GM21367 (cell line): ENCODE results near the gene GALR2.

Source experiments
- ATAC-seq: cut with Tn5 transposase; IDR thresholded peaks from one replicate; pipeline ENCODE4 v1.9.1; 2021; ENCODE audit not compliant: unreplicated experiment

GALR2 gene

GRCh38 chr17:76092526-76093413 is 18.2 kb downstream of the GALR2 start:
- ATAC-seq, result no peak

DNA sequence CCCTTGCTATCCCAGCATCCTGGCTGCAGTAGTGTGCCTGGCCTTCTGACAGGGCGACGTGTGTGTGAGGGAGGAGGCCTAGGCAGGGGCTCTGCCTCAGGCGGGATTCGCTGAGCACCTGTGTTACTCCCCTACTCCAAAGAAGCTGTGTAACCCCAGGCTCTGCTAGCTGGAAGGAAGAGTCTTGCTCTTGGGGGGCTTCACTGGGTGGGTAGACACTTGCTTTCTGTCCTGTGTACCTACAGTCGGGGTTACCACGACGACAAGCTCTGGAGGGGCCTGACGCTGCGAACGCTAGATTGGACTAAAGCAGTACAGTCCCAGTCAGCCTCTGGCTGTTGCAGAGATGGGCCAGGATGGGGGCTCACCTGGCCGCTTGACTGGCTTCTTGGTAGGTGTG is 19.5 kb downstream of the GALR2 start:
- ATAC-seq, result no peak

- ATAC-seq, result no peak
Observed at GRCh38 chr17:76095943-76096342, 21.4 kb downstream of the GALR2 start.

DNA sequence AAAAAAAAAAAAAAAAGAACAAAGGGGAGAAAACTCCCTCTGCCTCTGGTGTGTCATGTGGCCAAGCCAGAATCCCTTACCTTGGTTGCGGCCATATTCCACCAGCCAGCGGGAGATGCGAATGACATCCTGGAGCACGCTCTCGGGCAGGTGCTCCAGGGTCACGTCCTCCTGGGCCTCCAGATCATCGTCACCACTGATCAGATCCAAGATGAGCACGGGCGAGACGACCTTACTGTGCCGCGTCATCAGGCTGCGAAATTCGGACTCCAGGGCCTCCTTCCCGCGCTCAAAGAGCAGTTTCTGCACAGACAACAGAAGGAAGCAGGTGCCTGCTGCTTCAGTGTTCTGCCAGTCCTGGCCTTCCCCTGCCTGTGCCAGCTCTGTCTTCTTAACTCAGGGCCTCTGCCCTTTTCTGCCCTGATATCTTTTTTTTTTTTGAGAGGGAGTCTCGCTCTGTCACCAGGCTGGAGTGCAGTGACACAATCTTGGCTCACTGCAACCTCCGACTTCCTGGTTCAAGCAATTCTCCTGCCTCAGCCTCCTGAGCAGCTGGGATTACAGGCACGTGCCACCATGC is 23.2 kb downstream of the GALR2 start:
- ATAC-seq, result no peak

- no peak for ATAC-seq
Observed at GRCh38 chr17:76102944-76103273, 28.3 kb downstream of the GALR2 start.

- ATAC-seq, result peak; percentile 62
Observed at GRCh38 chr17:76103274-76104139, 28.9 kb downstream of the GALR2 start, which contains the start of gene EXOC7. Gene EXOC7, minus strand, starts transcription at chr17:76103787. Its CDS starts 95 bp downstream, at chr17:76103692.

DNA sequence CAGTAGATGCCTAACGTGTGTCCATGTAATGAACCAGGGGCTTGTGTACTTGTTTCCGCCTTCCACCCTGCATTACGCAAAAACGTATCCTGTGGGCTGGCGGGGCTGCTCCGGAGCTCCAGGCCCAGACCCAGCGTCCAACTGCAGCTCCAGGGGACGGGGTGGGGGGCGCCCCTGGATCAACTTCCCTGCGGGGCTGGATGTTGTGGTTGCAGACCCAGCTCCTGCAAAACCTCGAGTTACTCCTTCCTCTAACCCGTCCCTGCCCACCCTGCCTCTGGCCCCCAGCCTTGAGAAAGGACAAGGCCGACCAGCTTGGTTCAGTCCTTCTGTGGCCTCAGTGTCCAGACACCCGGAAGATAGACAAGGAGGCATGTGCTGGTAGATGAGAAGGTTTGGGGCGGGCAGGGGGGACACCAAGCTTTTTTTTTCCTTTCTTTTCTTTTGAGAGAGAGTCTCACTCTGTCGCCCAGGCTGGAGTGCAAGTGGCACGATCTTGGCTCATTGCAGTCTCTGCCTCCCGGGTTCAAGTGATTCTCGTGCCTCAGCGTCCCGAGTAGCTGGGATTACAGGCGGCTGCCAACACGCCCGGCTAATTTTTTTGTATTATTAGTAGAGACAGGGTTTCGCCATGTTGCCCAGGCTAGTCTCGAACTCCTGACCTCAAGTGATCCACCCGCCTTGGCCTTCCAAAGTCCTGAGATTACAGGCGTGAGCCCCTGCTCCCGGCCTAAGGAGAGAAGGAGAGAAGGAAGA is 29.7 kb downstream of the GALR2 start:
- ATAC-seq, result no peak

DNA sequence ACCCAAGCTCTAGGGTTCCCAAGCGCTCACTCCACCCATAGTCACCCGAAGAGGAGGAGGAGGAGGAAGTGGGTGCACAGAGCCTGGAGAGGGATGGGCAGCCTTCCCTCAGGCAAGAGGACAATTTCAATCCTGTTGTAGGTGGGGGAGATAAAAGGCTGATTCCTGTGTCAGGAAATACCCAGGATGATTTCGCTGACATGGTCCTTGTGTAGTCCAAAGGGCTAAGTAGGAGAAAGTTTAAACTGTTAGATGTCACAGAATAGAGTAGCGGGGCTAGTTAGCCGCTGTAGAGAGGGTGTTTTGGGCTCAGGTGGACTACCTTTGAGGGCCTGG is 30.3 kb downstream of the GALR2 start:
- ATAC-seq, result no peak

GRCh38 chr17:76106703-76107102 is 32.1 kb downstream of the GALR2 start:
- no peak for ATAC-seq

- no peak for ATAC-seq
Observed at GRCh38 chr17:76107509-76107908, 32.9 kb downstream of the GALR2 start.

DNA sequence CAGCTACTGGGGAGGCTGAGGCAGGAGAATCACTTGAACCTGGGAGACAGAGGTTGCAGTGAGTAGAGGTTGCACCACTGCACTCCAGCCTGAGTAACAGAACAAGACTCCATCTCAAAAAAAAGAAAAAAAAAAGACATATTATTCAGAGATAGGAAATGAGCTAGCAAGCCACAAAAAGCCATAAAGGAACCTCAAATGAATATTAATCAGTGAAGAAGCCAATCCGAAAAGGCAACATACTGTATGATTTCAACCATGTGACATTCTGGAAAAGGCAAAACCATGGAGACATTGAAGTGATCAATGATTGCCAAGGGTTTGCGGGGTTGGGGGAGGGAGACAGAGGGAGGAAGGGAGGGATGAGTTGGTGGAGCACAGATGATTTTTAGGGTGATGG is 37.4 kb downstream of the GALR2 start:
- no peak for ATAC-seq

DNA sequence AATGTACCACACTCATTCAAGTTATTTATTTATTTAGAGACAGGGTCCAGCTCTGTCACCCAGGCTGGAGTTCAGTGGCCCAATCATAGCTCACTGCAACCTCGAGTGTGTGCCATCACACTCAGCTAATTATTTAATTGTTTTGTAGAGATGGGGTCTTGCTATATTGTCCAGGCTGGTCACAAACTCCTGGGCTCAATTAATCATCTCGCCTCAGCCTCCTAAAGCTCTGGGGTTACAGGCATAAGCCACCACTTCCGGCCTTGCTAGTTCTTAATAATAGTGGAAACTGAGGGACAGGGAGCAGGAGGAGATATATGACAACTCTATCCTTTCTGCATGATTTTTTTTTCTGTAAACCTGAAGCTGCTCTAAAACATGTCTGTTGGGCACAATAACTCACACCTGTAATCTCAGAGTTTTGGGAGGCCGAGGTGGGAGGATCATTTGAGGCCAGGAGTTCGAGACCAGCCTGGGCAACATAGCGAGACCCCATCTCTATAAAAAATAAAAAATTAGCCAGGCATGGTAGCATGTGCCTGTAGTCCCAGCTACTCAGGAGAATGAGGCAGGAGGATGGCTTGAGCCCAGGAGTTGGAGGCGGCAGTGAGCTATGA is 40.7 kb downstream of the GALR2 start:
- no peak for ATAC-seq

- no peak for ATAC-seq
Observed at GRCh38 chr17:76119409-76120371, 45.1 kb downstream of the GALR2 start.

DNA sequence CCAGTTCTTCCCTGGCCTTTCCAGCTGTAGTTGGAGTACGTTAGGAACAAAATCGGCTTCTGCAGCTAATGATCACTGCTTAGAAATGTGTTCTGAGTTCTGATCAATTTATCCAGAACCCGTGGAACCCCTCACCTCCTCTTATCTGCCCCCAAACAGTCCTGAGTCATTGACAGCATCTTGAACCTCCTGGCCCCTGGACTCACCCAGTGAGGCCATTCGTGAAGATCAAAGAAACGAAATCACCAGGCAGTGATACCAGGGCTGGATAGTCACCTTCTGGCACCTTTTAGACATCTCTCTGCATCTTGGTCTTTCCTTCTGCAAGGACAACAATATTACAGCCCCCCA is 46.1 kb downstream of the GALR2 start:
- no peak for ATAC-seq

GRCh38 chr17:76121932-76122430 is 47.4 kb downstream of the GALR2 start:
- ATAC-seq, result no peak

DNA sequence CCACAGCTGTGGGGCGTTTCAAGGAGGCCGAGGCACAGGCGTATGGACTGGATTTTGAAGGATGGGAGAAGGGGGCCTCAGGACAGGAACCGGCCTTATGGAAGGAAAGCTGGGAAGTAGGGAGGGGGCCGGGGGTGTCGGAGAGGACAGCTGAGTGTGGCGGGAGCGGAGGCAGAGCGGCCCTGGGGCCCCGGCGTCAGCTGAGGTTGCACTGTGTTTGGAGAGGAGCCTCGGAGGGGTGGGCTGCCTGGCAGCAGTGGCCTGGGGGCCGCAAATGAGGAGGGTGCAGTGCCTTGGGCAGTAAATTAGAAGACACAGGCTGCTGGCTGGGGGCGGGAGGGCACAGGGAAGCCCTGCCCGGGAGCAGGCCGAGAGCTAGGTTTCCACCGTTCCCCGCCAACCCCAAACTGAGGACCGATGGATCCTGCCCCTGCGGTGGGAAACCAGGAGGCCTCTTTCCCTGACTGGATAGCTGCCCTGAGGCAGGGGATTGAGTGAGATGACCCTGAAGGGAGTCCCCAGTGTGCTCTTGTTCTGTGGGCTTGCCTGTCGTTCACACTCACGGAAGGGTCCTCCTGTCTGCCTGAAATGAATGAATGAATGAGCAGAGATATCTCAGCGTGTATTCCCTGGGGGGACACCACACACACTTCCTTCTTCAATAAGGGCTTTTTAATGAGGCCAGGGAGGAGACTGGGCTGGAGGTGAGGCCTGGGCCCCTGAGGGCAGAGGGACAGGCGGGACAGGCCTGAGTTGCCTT is 48.0 kb downstream of the GALR2 start:
- no peak for ATAC-seq

GRCh38 chr17:76123191-76123499 is 48.6 kb downstream of the GALR2 start:
- ATAC-seq, result no peak

DNA sequence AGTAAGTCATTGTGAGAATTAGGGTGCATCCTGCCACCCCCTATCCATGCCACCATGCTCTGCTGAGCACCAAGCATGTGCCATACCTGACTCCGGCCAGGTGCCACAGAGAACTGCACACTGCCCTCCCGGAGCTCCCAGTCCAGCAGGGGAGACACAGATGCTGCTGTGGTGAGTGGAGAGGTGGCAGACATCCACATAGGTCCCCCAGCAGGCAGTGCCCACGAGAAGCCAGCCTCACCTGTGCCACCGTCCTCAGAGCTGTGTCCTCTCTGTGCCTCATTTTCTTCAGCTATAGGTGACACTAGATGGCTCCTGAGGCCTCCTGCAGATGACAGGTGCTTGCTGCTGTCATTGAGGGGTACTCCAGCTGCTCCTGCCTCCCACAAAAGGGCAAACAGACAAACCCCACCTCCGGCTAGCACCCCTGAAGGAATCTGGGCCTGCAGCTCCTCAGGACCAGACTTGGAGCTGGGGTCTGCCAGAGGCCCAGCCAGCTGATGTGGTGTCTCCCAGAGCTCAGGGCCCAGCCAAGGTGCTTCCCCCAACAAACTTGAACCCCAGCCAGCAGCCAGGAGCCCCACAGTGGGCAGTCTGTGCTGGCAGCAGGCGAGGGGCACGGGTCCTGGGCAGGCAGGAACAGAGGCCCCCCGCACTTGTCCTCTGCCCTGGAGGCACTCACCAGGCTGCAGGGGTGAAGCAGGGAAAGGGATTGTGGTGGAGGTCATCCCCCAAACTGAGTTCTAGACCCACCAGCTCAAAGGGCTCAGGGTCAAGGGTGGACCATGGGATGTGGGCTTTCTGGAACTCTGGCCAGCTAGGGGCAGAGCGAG is 49.4 kb downstream of the GALR2 start:
- ATAC-seq, result no peak
